Measurements from ENCODE around the gene PID1. TPM values are rescaled to one million over a fixed set of nuclear protein-coding genes. Genes with fewer than 3 reads are reported as not detected.

PID1 gene
- total and polyA plus RNA-seq, 4 donors = 13.3 to 52.0 (median 45.7) TPM

DNA sequence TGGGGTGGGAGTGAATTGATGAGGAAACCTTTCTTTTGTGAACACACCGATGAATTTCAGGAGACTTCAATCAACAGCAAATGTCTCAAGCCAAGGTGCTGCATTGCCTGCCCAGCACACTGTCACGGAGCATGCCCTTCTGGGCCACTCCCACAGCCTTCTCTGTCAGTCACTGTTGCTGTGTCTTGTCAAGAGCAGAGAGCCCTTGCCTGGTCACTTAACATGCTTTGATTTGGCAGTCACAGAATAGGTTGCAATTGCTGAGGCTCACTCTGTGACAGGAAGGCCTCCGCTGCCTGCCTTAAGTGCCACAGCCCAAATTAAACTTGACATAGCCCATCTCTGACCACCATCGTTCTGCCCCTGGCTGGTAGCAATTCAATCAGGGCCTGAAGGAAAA is 225.4 kb downstream of the PID1 start:
- H3K9me3 ChIP-seq (ENCODE audit: control insufficient read depth in 4 of 4, low read length in 3 of 4) = no peaks in the 10 kb centered on the region
- no peak overlapping the region for H3K27ac ChIP-seq (ENCODE audit: low read depth in 1 of 2, low read length in 2 of 2)
- H3K4me1 ChIP-seq (ENCODE audit: control insufficient read depth in 4 of 4, insufficient read depth in 4 of 4, low read length in 3 of 4) = peaks cover 0 to 3% (median 0%) of the 10 kb centered on the region in 4 donors
- no peak overlapping the region for H3K4me3 ChIP-seq (ENCODE audit: low read depth in 1 of 3, low read length in 3 of 3)
- H3K27me3 ChIP-seq (ENCODE audit: control insufficient read depth in 4 of 4, insufficient read depth in 4 of 4, low read length in 3 of 4) = no peaks in the 10 kb centered on the region
- H3K9ac ChIP-seq (ENCODE audit: low read depth in 1 of 2, low read length in 2 of 2) = no peak overlapping the region
- no peak for DNase-seq (ENCODE audit: low spot score)
- H3K36me3 ChIP-seq (ENCODE audit: control insufficient read depth in 4 of 4, insufficient read depth in 3 of 4, low read depth in 1 of 4, low read length in 3 of 4) = no peaks in the 10 kb centered on the region
- TF ChIP-seq YY1 (IDR thresholded peaks at IDR 0.05) = no peak
- TF ChIP-seq SP1 (IDR thresholded peaks at IDR 0.05) = no peak
- TF ChIP-seq FOXA2 (IDR thresholded peaks at IDR 0.05) = no peak
- TF ChIP-seq, protein P1, sequence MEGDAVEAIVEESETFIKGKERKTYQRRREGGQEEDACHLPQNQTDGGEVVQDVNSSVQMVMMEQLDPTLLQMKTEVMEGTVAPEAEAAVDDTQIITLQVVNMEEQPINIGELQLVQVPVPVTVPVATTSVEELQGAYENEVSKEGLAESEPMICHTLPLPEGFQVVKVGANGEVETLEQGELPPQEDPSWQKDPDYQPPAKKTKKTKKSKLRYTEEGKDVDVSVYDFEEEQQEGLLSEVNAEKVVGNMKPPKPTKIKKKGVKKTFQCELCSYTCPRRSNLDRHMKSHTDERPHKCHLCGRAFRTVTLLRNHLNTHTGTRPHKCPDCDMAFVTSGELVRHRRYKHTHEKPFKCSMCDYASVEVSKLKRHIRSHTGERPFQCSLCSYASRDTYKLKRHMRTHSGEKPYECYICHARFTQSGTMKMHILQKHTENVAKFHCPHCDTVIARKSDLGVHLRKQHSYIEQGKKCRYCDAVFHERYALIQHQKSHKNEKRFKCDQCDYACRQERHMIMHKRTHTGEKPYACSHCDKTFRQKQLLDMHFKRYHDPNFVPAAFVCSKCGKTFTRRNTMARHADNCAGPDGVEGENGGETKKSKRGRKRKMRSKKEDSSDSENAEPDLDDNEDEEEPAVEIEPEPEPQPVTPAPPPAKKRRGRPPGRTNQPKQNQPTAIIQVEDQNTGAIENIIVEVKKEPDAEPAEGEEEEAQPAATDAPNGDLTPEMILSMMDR (IDR thresholded peaks at IDR 0.05; ENCODE audit: low read depth, low read length, missing input control) = no peak
- WGBS = 92% methylated on average over 4 of the region's 4 CpGs

DNA sequence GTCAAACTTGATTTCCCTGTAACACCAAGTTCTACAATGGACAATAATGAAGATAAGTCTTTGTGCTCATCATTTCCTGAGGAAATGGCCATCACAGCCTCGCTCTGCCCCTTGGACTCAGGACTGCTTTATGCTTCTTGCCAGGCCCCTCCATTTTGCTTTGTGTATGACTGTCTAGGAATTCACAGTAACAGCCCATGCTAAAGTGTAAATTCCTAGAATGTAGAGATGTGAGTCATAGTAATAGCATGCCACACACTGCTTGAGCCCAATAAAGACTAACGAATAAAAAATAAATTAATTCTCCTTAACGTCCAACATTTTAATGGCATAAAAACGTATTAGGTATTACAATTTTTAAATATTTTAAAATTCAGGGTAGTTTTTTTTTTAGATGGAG is 226.5 kb downstream of the PID1 start:
- DNase-seq (ENCODE audit: low spot score) = no peak
- no peaks in the 10 kb centered on the region for H3K27me3 ChIP-seq (ENCODE audit: control insufficient read depth in 4 of 4, insufficient read depth in 4 of 4, low read length in 3 of 4)
- no peak overlapping the region for H3K4me3 ChIP-seq (ENCODE audit: low read depth in 1 of 3, low read length in 3 of 3)
- 70% methylated on average over 4 of the region's 4 CpGs for WGBS
- peaks cover 0 to 3% (median 0%) of the 10 kb centered on the region in 4 donors for H3K4me1 ChIP-seq (ENCODE audit: control insufficient read depth in 4 of 4, insufficient read depth in 4 of 4, low read length in 3 of 4)
- H3K9me3 ChIP-seq (ENCODE audit: control insufficient read depth in 4 of 4, low read length in 3 of 4) = no peaks in the 10 kb centered on the region
- H3K9ac ChIP-seq (ENCODE audit: low read depth in 1 of 2, low read length in 2 of 2) = no peak overlapping the region
- H3K36me3 ChIP-seq (ENCODE audit: control insufficient read depth in 4 of 4, insufficient read depth in 3 of 4, low read depth in 1 of 4, low read length in 3 of 4) = no peaks in the 10 kb centered on the region
- H3K27ac ChIP-seq (ENCODE audit: low read depth in 1 of 2, low read length in 2 of 2) = no peak overlapping the region
- TF ChIP-seq SP1 (IDR thresholded peaks at IDR 0.05) = no peak
- no peak for TF ChIP-seq HNF4A (conservative IDR thresholded peaks at IDR 0.05)
- no peak for TF ChIP-seq ATF3 (IDR thresholded peaks at IDR 0.05)
- TF ChIP-seq REST (IDR thresholded peaks at IDR 0.05) = no peak
- no peak for TF ChIP-seq RXRA (IDR thresholded peaks at IDR 0.05)
- TF ChIP-seq ZBTB33 (IDR thresholded peaks at IDR 0.05) = no peak
- TF ChIP-seq HNF4G (IDR thresholded peaks at IDR 0.05) = no peak
- TF ChIP-seq RAD21 (IDR thresholded peaks at IDR 0.05) = no peak
- TF ChIP-seq, protein P2, sequence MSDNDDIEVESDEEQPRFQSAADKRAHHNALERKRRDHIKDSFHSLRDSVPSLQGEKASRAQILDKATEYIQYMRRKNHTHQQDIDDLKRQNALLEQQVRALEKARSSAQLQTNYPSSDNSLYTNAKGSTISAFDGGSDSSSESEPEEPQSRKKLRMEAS (IDR thresholded peaks at IDR 0.05) = no peak
- TF ChIP-seq NR2F2 (IDR thresholded peaks at IDR 0.05) = no peak
- no peak for TF ChIP-seq TAF1 (conservative IDR thresholded peaks at IDR 0.05)
- TF ChIP-seq YY1 (IDR thresholded peaks at IDR 0.05) = no peak
- no peak for TF ChIP-seq EGR1 (IDR thresholded peaks at IDR 0.05; ENCODE audit: low read depth in 2 of 2)
- no peak for TF ChIP-seq JUND (IDR thresholded peaks at IDR 0.05)
- TF ChIP-seq FOXA2 (IDR thresholded peaks at IDR 0.05) = no peak
- TF ChIP-seq, protein P1 (IDR thresholded peaks at IDR 0.05; ENCODE audit: low read depth, low read length, missing input control) = no peak
